Liver (tissue), 9 donors: ENCODE measurements around the gene PITRM1. TPM values are rescaled to one million over a fixed set of nuclear protein-coding genes. Genes with fewer than 3 reads are reported as not detected.

Experiments used
- DNase-seq: peaks from one replicate; pipeline ENCODE4 v3.0.0-alpha.2; 2017; ENCODE audit warnings: low spot score
- H3K27ac ChIP-seq, 2 donors: one replicate each; pipeline ENCODE4 v1.7.0; 2013; ENCODE audit warnings: inconsistent platforms in 2 of 2, low read length in 2 of 2, control low read depth in 1 of 2, low read depth in 1 of 2, mild to moderate bottlenecking in 1 of 2
- H3K27me3 ChIP-seq, 4 donors: one replicate each; pipeline versions ENCODE4 v1.6.1 to v1.7.0; 2013; ENCODE audit warnings: low read length in 3 of 4, inconsistent platforms in 1 of 4, mild to moderate bottlenecking in 1 of 4, moderate library complexity in 1 of 4; ENCODE audit not compliant: control insufficient read depth in 4 of 4, insufficient read depth in 4 of 4
- H3K36me3 ChIP-seq, 4 donors: one replicate each; pipeline versions ENCODE4 v1.6.1 to v1.7.0; 2013; ENCODE audit warnings: low read length in 3 of 4, mild to moderate bottlenecking in 3 of 4, low read depth in 1 of 4, moderate library complexity in 1 of 4; ENCODE audit not compliant: control insufficient read depth in 4 of 4, insufficient read depth in 3 of 4
- H3K4me1 ChIP-seq, 4 donors: one replicate each; pipeline versions ENCODE4 v1.6.1 to v1.7.0; 2013; ENCODE audit warnings: low read length in 3 of 4, mild to moderate bottlenecking in 3 of 4, moderate library complexity in 1 of 4; ENCODE audit not compliant: control insufficient read depth in 4 of 4, insufficient read depth in 4 of 4
- H3K4me3 ChIP-seq, 3 donors: one replicate each; pipeline versions ENCODE4 v1.6.1 to v1.7.0; 2013; ENCODE audit warnings: low read length in 3 of 3, control low read depth in 1 of 3, low read depth in 1 of 3, mild to moderate bottlenecking in 1 of 3
- H3K9ac ChIP-seq, 2 donors: one replicate each; pipeline ENCODE4 v1.7.0; 2013; ENCODE audit warnings: low read length in 2 of 2, mild to moderate bottlenecking in 2 of 2, moderate library complexity in 2 of 2, control low read depth in 1 of 2, low read depth in 1 of 2
- H3K9me3 ChIP-seq, 4 donors: one replicate each; pipeline versions ENCODE4 v1.6.1 to v1.7.0; 2013; ENCODE audit warnings: low read length in 3 of 4; ENCODE audit not compliant: control insufficient read depth in 4 of 4
- EGR1 ChIP-seq, 2 donors: IDR thresholded peaks; 2 replicates each; pipeline ENCODE4 v1.6.1; 2016 to 2018; ENCODE audit warnings: antibody characterized with exemption in 2 of 2, low read depth in 2 of 2
- FOXA1 ChIP-seq: IDR thresholded peaks from 2 replicates; pipeline ENCODE4 v1.6.1; 2016; ENCODE audit warnings: antibody characterized with exemption
- FOXA2 ChIP-seq: IDR thresholded peaks from 2 replicates; pipeline ENCODE4 v1.6.1; 2016; ENCODE audit warnings: antibody characterized with exemption
- GABPA ChIP-seq, 2 donors: IDR thresholded peaks in 1 of 2; conservative IDR thresholded peaks in 1 of 2; 2 replicates each; pipeline ENCODE4 v1.6.1; 2016; ENCODE audit warnings: antibody characterized with exemption in 2 of 2, mild to moderate bottlenecking in 1 of 2, moderate library complexity in 1 of 2
- HNF4A ChIP-seq, 2 donors: conservative IDR thresholded peaks; 2 replicates each; pipeline ENCODE4 v1.6.1; 2016; ENCODE audit warnings: antibody characterized with exemption in 2 of 2, mild to moderate bottlenecking in 2 of 2
- HNF4G ChIP-seq: IDR thresholded peaks from 2 replicates; pipeline ENCODE4 v1.6.1; 2016; ENCODE audit warnings: antibody characterized with exemption
- JUND ChIP-seq, 2 donors: IDR thresholded peaks; 2 replicates each; pipeline ENCODE4 v1.6.1; 2016; ENCODE audit warnings: antibody characterized with exemption in 2 of 2
- MAX ChIP-seq: IDR thresholded peaks from 2 replicates; pipeline ENCODE4 v1.6.1; 2016; ENCODE audit warnings: antibody characterized with exemption
- NR2F2 ChIP-seq: IDR thresholded peaks from 2 replicates; pipeline ENCODE4 v1.6.1; 2016; ENCODE audit warnings: antibody characterized with exemption
- RAD21 ChIP-seq, 2 donors: IDR thresholded peaks; 2 replicates each; pipeline ENCODE4 v1.6.1; 2016; ENCODE audit warnings: antibody characterized with exemption in 2 of 2, mild to moderate bottlenecking in 2 of 2
- RXRA ChIP-seq, 2 donors: IDR thresholded peaks; 2 replicates each; pipeline ENCODE4 v1.6.1; 2017 to 2018; ENCODE audit warnings: antibody characterized with exemption in 2 of 2, mild to moderate bottlenecking in 1 of 2
- SP1 ChIP-seq: IDR thresholded peaks from 2 replicates; pipeline ENCODE4 v1.6.1; 2018; ENCODE audit warnings: antibody characterized with exemption, mild to moderate bottlenecking
- TAF1 ChIP-seq: conservative IDR thresholded peaks from 2 replicates; pipeline ENCODE4 v1.6.1; 2016; ENCODE audit warnings: antibody characterized with exemption, mild to moderate bottlenecking
- YY1 ChIP-seq: IDR thresholded peaks from 2 replicates; pipeline ENCODE4 v1.6.1; 2016; ENCODE audit warnings: antibody characterized with exemption, mild to moderate bottlenecking
- WGBS: extraction: QIAGEN DNeasy Blood & Tissue Kit; methylation state at CpG from one replicate; pipeline ENCODE4 v1.1.7; 2013; 5-methylcytosine and 5-hydroxymethylcytosine counted together
- polyA plus RNA-seq, 2 donors: library from polyadenylated mRNA; stranded (reverse) in 1 of 2; unstranded in 1 of 2; fragments of 200-250 nt in 1 of 2; fragments of >200 nt in 1 of 2; fragmentation: Nextera tagmentation in 1 of 2; extraction: Ambion mirVana in 1 of 2; gene quantifications; one replicate each; pipeline versions ENCODE4 v1.2.1 to v1.2.3, GENCODE V29; 2013 to 2015
- total RNA-seq, 2 donors: library from RNA; depleted of rRNA; stranded (reverse); fragments of >200 nt; gene quantifications; one replicate each; pipeline ENCODE4 v1.2.3, GENCODE V29; 2014
- TF ChIP-seq, protein P1 (sequence below): fragments of 150-350 bp; IDR thresholded peaks from 2 replicates; pipeline ENCODE4 v1.5.1; 2017; ENCODE audit warnings: improper control_type of control experiment, low read depth, low read length; ENCODE audit not compliant: missing input control
- TF ChIP-seq, protein P2 (sequence below): IDR thresholded peaks from 2 replicates; pipeline ENCODE4 v1.6.1; 2016; ENCODE audit warnings: antibody characterized with exemption
- TF ChIP-seq, protein P3 (sequence below): IDR thresholded peaks from 2 replicates; pipeline ENCODE4 v1.6.1; 2016; ENCODE audit warnings: antibody characterized with exemption
- TF ChIP-seq, protein P4 (sequence below): IDR thresholded peaks from 2 replicates; pipeline ENCODE4 v1.6.1; 2016; ENCODE audit warnings: antibody characterized with exemption, mild to moderate bottlenecking
- donor health status: healthy.
- donor health status: healthy.
- donor health status: healthy.
- donor health status: healthy.
- donor health status: healthy.

The PITRM1 gene
- total and polyA plus RNA-seq, 4 donors, result 21.1 to 43.1 (median 27.7) TPM

DNA sequence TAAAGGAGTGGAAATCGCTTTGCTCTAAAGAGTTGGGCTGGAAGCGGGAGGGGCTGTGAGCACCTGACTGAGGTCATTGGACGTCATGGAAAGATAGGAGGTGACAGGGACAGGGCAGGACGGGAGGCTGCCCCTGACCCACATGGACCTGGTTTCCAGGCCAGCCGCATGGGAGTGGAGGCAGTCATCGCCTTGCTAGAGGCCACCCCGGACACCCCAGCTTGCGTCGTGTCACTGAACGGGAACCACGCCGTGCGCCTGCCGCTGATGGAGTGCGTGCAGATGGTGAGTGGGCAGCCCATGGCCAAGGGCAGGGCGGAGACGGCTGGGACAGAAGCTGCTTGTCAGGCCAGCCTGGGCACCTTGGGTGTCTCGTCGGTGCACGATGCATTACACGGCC, 63.4 kb downstream of the PITRM1 start (continued):
- no peak for TF ChIP-seq HNF4G

DNA sequence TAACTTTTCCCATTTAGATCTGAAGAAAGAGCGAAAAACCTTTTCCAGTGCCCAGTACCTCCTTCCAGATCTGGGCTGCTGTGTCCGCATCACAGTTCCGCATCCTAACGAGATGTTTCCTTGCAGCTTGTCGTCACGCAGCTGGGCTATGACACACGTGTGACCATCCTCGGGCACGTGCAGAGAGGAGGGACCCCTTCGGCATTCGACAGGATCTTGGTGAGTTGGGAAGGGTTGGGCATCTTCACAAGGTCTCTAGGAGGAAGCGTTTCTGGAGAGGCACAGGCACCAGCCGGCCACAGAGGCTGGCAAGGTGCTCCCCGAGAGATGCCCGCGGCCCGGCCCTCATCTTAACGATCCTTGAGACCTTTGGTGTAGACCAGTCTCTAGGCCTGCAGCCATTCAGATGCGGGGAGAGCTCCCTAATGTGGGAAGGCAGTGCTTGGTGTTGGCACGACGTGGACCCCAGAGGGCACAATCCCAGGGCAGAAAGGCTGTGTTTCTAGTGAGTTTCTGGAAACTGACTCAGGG, 63.9 kb downstream of the PITRM1 start:
- Histone ChIP-seq H3K27me3 (no peaks in the 10 kb centered on the region), H3K4me1 (peaks cover 0 to 14% (median 7%) of the 10 kb centered on the region in 4 donors), H3K36me3 (peaks cover 0 to 2% (median 0%) of the 10 kb centered on the region in 4 donors), H3K9ac (no peak overlapping the region), H3K27ac (no peak overlapping the region), H3K4me3 (no peak overlapping the region), H3K9me3 (no peaks in the 10 kb centered on the region)
- no peak for DNase-seq
- 89% methylated on average over 21 of the region's 21 CpGs for WGBS
- TF ChIP-seq HNF4A (conservative IDR thresholded peaks at IDR 0.05) (no peak), GABPA (IDR thresholded peaks at IDR 0.05 in 1 of 2, conservative IDR thresholded peaks at IDR 0.05 in 1 of 2) (no peak), JUND (IDR thresholded peaks at IDR 0.05) (no peak), FOXA1 (no peak), TAF1 (no peak), MAX (no peak), RAD21 (IDR thresholded peaks at IDR 0.05) (no peak), YY1 (no peak), NR2F2 (no peak), SP1 (no peak), FOXA2 (no peak), RXRA (IDR thresholded peaks at IDR 0.05) (no peak), HNF4G (no peak), EGR1 (IDR thresholded peaks at IDR 0.05; ENCODE audit: low read depth in 2 of 2) (no peak)
- TF ChIP-seq, protein P1, sequence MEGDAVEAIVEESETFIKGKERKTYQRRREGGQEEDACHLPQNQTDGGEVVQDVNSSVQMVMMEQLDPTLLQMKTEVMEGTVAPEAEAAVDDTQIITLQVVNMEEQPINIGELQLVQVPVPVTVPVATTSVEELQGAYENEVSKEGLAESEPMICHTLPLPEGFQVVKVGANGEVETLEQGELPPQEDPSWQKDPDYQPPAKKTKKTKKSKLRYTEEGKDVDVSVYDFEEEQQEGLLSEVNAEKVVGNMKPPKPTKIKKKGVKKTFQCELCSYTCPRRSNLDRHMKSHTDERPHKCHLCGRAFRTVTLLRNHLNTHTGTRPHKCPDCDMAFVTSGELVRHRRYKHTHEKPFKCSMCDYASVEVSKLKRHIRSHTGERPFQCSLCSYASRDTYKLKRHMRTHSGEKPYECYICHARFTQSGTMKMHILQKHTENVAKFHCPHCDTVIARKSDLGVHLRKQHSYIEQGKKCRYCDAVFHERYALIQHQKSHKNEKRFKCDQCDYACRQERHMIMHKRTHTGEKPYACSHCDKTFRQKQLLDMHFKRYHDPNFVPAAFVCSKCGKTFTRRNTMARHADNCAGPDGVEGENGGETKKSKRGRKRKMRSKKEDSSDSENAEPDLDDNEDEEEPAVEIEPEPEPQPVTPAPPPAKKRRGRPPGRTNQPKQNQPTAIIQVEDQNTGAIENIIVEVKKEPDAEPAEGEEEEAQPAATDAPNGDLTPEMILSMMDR, result no peak
- TF ChIP-seq, protein P2, sequence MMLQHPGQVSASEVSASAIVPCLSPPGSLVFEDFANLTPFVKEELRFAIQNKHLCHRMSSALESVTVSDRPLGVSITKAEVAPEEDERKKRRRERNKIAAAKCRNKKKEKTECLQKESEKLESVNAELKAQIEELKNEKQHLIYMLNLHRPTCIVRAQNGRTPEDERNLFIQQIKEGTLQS, result no peak
- TF ChIP-seq, protein P3, sequence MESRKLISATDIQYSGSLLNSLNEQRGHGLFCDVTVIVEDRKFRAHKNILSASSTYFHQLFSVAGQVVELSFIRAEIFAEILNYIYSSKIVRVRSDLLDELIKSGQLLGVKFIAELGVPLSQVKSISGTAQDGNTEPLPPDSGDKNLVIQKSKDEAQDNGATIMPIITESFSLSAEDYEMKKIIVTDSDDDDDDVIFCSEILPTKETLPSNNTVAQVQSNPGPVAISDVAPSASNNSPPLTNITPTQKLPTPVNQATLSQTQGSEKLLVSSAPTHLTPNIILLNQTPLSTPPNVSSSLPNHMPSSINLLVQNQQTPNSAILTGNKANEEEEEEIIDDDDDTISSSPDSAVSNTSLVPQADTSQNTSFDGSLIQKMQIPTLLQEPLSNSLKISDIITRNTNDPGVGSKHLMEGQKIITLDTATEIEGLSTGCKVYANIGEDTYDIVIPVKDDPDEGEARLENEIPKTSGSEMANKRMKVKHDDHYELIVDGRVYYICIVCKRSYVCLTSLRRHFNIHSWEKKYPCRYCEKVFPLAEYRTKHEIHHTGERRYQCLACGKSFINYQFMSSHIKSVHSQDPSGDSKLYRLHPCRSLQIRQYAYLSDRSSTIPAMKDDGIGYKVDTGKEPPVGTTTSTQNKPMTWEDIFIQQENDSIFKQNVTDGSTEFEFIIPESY, result no peak
- TF ChIP-seq, protein P4, sequence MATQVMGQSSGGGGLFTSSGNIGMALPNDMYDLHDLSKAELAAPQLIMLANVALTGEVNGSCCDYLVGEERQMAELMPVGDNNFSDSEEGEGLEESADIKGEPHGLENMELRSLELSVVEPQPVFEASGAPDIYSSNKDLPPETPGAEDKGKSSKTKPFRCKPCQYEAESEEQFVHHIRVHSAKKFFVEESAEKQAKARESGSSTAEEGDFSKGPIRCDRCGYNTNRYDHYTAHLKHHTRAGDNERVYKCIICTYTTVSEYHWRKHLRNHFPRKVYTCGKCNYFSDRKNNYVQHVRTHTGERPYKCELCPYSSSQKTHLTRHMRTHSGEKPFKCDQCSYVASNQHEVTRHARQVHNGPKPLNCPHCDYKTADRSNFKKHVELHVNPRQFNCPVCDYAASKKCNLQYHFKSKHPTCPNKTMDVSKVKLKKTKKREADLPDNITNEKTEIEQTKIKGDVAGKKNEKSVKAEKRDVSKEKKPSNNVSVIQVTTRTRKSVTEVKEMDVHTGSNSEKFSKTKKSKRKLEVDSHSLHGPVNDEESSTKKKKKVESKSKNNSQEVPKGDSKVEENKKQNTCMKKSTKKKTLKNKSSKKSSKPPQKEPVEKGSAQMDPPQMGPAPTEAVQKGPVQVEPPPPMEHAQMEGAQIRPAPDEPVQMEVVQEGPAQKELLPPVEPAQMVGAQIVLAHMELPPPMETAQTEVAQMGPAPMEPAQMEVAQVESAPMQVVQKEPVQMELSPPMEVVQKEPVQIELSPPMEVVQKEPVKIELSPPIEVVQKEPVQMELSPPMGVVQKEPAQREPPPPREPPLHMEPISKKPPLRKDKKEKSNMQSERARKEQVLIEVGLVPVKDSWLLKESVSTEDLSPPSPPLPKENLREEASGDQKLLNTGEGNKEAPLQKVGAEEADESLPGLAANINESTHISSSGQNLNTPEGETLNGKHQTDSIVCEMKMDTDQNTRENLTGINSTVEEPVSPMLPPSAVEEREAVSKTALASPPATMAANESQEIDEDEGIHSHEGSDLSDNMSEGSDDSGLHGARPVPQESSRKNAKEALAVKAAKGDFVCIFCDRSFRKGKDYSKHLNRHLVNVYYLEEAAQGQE, result no peak
